Stimulated activated CD8-positive, alpha-beta memory T cell treated with anti-CD3 and anti-CD28 coated beads, Interleukin-12 subunit alpha, Interleukin-12 subunit beta, amount 100 ng/mL, for 24 hours (primary cell): ENCODE results near the gene KRTAP3-3.

Experiments
- DNase-seq: peaks from one replicate; pipeline ENCODE4 v3.0.0-alpha.2; 2020; ENCODE audit errors: extremely low read depth

Gene KRTAP3-3

DNA sequence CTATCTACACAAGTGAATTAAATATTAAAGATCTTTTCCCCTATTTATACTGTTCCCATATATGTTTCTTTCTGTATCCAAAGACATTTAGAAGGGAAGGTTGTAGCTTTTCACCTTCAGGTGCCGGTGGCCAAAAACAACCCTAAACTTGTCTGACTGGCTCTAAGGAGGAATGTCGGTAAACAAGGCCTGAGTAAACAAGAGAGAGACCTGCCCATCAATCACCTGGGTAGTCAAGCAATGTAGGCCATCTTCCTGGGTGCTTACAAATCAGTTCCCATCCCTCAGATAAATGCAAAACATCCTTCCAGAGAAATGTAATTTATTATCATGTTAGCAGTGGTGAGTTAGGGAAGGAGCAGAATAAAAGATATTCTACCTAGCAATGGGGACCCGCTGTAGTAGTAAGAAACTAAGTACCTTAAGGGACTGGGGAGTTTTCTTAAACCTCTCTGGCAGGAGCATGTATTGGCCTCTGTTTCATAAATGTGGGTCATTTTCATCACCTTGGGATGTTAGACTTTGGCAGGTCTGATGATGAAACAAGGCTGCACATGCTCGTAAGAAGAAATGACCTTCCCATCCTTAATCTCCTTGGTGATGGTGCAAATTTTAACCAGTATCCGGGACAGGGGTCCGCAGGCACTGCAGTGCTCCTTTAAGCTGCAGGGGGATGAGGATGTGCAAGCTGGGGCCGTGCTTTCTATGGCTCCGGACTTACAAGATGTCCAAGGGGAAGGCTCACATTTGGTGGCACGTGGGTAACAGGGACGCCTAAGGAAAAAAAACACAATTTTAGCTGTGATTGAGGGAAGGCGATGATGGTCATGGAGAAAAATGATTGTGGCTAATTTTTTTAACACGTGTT, 35.6 kb downstream of the KRTAP3-3 start:
- no peak for DNase-seq

DNA sequence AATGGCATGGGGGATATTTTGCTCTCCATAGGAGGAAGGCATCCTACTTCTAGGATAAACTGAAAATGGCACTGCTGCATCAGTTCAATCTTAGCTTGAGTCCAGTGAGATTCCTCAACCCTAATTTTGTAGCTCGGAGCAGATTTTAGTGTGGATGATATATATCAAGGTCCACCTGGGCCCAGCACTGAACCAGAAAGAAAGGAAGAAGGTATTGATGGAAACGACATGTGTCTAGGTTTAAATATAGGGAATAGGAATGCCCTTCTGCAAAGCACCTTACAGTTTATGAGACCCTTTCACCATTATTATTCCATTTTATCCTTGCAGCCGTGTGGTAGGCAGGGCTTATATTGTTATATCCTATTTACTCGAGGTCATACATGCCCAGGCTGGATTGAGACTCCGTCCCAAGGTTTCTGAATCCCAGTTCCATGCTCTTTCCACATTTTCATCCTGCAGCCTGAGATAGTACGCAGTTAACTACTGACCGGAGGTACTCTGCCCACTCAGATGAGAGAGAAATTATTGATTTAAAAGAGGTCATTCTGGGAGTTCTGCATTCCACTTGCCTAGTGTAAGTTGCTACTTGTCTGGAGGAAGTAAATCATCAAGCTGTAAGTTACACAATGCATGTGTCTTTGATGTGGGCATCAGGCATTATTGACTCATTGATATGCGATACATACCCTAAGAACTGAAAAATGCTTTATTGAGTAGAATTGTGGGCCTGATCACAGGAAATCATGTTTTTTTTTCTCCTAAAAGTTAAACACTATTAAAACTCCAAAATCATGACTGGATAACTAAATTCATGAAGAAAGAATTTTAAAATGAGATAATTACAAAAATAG, 37.3 kb downstream of the KRTAP3-3 start:
- DNase-seq, result no peak

DNA sequence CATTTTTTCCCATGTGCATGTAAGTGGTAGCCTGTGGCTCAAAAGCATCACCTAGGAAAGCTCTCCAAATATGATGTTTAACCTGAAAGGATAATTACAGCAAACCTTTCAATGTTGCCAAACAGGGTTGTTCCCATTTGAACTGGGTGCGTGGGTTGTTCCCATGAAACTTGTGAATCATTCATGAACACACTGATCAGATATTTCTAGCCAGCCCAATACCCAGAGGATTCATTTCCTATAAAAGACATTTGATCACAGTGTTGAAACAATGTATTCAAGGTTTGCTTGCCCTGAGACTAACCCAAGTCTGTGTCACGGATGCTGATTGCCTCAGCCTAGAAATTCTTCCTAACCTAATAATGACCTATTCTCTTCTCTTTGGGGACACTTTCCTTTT, 40.1 kb downstream of the KRTAP3-3 start:
- DNase-seq, result no peak

DNA sequence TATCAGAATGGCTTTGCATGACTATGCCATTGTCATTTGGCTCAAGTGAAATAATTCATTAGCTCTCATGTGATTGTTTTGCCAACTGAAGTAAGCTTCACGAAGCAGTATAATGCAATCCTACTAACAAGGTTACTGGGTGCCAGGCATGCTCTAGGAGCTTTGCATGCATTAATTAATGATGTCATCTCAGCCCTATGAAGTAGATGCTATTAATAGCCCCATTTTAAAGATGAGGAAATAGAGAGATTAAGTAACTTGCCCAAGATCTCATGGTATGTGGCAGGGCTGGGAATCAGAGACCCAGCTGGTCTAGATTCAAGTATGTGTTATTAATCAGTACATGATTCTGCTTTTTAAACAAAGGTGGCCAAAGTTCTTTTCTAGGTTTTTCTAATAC, 41.3 kb downstream of the KRTAP3-3 start:
- DNase-seq, result no peak

DNA sequence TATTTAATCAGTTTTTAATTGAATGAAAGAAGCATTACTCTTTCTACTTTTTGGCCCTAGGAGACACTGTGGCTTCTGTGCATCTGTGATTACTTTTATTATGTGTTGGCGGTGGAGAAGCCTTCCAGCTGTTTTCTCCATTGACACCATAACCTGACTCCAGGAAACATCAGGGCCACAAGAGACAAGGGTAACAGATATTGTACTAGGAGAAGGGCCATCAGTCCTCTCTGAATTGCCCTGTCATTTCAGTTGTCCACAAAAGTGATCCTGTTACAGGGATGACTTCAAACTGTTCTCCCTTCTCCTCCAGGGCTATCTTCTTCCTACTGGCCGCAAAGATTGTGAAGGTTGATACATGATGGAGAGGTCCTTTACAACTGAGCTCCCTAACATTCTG, 41.8 kb downstream of the KRTAP3-3 start:
- no peak for DNase-seq

DNA sequence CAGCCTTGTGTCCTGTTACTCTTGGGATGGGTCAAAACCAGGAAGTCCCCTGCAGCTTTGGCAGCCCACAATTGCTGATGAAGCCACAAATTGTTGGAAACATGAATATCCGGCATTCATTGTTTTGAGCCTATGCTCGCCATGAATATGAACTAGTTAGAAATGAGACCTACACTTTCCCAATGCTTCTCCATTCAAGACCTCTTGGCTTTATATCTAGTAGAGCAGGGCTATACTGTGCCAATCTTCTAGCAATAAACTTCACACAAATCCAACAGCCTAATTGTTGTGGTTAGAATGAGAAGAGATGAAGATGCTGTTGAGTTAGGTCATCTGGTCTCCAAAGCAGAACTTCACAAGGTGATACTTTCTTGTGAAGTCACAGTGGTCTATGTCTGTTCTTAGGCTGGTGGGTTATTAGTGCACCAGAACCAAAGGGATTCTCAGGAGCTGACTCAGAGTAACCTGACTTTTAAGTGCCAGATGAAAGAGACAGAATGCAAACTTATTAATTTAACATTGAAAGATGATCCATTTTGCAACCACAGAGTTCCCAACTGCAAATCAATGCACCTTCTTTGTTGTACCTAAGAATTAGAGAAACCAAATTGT, 42.8 kb downstream of the KRTAP3-3 start:
- no peak for DNase-seq

DNA sequence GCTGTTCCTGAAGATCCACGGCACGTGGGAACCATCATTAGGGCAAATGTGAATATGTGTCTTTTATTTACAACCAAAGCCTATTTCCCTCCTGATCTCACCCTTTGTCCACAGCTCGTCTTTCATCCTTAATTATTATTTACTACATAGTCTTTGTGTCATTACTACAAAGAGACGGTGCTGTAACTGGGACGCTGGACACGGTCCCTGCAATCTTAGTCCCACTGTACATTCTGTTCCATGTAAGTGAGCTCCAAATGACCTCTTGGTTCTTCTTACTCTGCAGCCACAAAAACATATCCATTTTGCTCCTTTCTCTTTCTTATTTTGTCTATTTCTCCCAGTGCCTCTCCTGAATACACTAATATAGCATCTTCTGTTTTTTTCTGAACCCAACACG, 43.8 kb downstream of the KRTAP3-3 start:
- no peak for DNase-seq

DNA sequence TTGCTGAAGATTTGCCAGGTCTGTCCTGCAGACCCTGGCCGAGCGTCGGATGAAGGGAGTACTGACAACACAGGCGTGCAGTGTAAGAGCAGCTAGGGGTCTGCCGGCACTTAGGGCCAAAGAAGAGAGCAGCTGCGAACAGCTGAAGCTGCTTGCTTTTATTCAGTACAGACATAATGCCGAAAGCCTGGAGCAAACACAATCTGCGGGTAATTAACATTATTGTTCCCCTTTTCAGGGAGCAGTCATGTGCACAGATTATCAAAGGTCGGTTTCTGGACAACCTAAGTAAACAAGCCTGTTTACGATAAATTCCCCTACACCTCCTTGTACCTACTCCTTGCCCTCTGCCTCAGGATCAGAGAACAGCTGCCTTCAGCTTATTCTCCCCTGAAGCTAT, 44.5 kb downstream of the KRTAP3-3 start:
- DNase-seq, result no peak

DNA sequence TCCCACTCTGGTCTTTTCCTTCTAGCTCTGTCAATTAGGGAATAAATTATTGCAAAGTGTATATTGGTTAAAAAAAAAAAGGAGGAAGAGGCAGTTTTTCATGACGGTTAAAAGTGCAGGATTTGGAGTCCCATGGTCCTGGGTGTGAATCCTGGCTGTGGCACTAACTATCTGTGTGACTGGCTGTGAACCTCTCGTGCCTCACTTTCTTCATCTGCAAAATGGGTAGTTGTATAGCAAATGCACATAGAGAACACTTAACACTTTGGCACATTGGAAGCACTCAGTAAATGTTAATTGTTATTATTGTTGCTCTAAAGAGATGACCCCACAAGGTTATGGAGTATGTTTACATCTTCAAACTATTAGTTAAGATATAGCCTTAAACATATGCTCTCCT, 46.0 kb downstream of the KRTAP3-3 start:
- DNase-seq, result no peak

DNA sequence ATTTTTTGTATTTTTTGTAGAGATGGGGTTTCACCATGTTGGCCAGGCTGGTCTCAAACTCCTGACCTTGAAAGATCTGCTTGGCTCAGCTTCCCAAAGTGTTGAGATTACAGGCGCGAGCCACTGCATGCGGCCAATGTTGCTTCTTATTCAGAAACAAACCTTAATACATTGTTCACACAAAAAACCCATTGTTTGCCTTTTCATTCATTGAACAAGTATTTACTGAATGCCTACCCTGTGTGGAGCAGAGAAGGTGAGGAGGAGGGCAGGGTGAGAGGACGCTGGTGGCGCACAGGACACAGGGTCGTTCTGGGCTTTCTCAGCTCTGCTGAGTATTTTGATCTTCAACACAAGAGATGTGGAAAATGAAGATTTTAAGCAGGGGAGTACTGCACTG, 48.5 kb downstream of the KRTAP3-3 start:
- no peak for DNase-seq

DNA sequence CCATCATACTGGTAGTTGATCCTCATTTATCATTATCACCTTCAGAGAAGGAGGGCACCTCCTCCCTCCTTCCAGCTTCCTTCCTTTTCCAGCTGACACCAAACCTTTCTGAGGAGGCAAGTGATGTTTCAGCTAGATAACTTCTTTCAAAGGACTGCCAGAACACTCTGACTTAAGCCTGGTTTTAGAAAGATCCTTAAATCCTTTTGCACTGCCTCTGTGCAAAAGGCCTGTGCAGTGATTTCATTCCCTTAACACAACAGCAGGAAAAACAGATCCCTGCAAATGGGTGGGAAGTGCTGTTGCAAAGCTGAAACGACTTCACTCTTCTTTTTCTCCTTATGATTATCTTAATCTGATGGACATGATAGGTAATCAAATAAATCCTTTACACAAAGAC, 49.4 kb downstream of the KRTAP3-3 start:
- no peak for DNase-seq
